ENCODE data around the gene COL6A3. TPM values are rescaled to one million over a fixed set of nuclear protein-coding genes. Genes with fewer than 3 reads are reported as not detected.

COL6A3 gene
- polyA plus RNA-seq, 2 of the 4 experiments (the other 2 are of a cell fraction), result 0.10 to 0.28 TPM

DNA sequence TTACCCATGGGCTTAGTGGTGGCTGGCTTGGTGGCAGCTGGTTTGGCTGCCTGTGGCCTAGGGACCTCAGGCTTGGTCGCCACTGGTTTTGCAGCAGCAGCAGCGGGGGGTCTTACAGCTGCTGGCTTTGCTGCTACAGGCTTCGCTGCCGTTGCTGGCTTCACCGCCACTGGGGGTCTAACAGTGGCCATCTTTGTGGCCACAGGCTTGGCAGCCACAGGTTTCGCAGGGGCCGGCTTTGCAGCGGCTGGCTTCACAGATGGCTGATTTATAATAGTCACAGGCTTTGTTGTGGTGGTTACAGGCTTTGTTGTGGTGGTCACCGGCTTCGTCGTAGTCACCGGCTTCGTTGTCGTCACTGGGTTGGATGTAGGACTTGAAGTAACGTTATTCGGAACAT is 77.8 kb downstream of the COL6A3 start (continued):
- TF ChIP-seq, protein P1, sequence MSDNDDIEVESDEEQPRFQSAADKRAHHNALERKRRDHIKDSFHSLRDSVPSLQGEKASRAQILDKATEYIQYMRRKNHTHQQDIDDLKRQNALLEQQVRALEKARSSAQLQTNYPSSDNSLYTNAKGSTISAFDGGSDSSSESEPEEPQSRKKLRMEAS (IDR thresholded peaks at IDR 0.05), result no peak
- TF ChIP-seq ESRRA (IDR thresholded peaks at IDR 0.05; ENCODE audit: borderline replicate concordance, low read length) (no peak), JUN (IDR thresholded peaks at IDR 0.05) (no peak), MAFK (IDR thresholded peaks at IDR 0.05; ENCODE audit: partially characterized antibody) (no peak)
- TF ChIP-seq, protein P2, sequence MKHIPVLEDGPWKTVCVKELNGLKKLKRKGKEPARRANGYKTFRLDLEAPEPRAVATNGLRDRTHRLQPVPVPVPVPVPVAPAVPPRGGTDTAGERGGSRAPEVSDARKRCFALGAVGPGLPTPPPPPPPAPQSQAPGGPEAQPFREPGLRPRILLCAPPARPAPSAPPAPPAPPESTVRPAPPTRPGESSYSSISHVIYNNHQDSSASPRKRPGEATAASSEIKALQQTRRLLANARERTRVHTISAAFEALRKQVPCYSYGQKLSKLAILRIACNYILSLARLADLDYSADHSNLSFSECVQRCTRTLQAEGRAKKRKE (CRISPR knock-in tag; IDR thresholded peaks at IDR 0.05; ENCODE audit: low read depth), result no peak

DNA sequence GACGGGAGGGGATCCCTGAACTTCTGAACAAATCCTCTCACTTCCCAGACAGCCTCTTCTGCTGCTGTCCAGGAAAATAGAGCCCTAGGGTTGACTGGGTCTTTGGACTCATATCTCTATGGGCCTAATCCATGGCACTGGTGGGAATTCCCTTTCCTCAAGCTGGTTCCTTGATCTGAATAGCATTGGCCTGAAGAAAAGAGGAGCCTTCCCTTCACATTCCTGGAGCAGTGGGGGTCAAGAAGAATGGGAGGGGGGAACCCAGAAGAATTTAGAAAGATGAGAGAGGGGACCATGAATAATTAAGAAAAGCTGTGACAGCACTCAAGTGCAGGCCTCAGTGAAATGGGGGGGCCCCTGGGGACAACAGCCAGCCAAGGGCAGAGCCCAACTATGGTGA is 80.2 kb downstream of the COL6A3 start:
- Histone ChIP-seq H3K4me1 (no peaks in the 10 kb centered on the region), H3K9me3 (no peaks in the 10 kb centered on the region), H3K4me3 (no peak overlapping the region), H3K27ac (no peak overlapping the region), H3K4me2 (no peak overlapping the region)
- TF ChIP-seq HOXA7 (CRISPR knock-in tag; IDR thresholded peaks at IDR 0.05) (no peak), NPAS2 (CRISPR knock-in tag; IDR thresholded peaks at IDR 0.05; ENCODE audit: borderline replicate concordance) (no peak), ZFP36 (IDR thresholded peaks at IDR 0.05; ENCODE audit: borderline replicate concordance, partially characterized antibody) (no peak), RARB (CRISPR knock-in tag; IDR thresholded peaks at IDR 0.05) (no peak), ZC3H11A (IDR thresholded peaks at IDR 0.05) (no peak), FOSB (CRISPR knock-in tag; IDR thresholded peaks at IDR 0.05) (no peak), CHD4 (IDR thresholded peaks at IDR 0.05; ENCODE audit: borderline replicate concordance) (no peak), POLR2AphosphoS2 (conservative IDR thresholded peaks at IDR 0.05; ENCODE audit: low read length) (no peak), FOSL2 (IDR thresholded peaks at IDR 0.05) (no peak), FOSL2 (CRISPR knock-in tag; IDR thresholded peaks at IDR 0.05) (no peak), HOXB5 (CRISPR knock-in tag; IDR thresholded peaks at IDR 0.05) (no peak)
- TF ChIP-seq, protein P3, sequence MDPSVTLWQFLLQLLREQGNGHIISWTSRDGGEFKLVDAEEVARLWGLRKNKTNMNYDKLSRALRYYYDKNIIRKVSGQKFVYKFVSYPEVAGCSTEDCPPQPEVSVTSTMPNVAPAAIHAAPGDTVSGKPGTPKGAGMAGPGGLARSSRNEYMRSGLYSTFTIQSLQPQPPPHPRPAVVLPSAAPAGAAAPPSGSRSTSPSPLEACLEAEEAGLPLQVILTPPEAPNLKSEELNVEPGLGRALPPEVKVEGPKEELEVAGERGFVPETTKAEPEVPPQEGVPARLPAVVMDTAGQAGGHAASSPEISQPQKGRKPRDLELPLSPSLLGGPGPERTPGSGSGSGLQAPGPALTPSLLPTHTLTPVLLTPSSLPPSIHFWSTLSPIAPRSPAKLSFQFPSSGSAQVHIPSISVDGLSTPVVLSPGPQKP (IDR thresholded peaks at IDR 0.05; ENCODE audit: low read depth, low read length), result no peak
- TF ChIP-seq, protein P4, sequence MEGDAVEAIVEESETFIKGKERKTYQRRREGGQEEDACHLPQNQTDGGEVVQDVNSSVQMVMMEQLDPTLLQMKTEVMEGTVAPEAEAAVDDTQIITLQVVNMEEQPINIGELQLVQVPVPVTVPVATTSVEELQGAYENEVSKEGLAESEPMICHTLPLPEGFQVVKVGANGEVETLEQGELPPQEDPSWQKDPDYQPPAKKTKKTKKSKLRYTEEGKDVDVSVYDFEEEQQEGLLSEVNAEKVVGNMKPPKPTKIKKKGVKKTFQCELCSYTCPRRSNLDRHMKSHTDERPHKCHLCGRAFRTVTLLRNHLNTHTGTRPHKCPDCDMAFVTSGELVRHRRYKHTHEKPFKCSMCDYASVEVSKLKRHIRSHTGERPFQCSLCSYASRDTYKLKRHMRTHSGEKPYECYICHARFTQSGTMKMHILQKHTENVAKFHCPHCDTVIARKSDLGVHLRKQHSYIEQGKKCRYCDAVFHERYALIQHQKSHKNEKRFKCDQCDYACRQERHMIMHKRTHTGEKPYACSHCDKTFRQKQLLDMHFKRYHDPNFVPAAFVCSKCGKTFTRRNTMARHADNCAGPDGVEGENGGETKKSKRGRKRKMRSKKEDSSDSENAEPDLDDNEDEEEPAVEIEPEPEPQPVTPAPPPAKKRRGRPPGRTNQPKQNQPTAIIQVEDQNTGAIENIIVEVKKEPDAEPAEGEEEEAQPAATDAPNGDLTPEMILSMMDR (IDR thresholded peaks at IDR 0.05), result no peak
- ATAC-seq (no peak), FAIRE-seq (no peak), DNase-seq (ENCODE audit: low read depth in 1 of 2, low spot score in 1 of 2) (no peak)
- ChIA-PET POLR2A (no interaction called here), CTCF (no interaction called here)
- WGBS (ENCODE audit: missing lambda C conversion rate), result 100% methylated on average over 1 of the region's 1 CpG

DNA sequence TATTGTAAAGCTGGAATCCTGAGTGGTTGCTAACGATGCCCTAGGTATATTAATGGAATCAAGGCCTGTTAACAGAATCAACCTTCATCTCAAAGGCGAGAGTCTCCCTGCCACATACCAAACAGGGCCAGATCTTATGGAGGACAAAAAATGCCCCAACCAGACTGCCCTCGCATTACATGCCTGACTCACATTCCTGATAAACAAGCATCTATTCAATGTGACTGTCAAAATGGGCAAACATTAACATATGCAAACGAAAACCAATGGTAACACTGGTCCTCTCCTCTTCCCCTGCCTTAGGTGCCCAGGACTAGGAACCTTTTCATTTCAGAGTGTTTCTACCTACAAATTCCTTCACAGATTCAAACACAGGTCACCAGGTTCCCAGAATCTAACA is 83.4 kb downstream of the COL6A3 start:
- TF ChIP-seq FOSL2 (IDR thresholded peaks at IDR 0.05) (no peak), FOSL2 (CRISPR knock-in tag; IDR thresholded peaks at IDR 0.05) (no peak), SMC3 (IDR thresholded peaks at IDR 0.05) (no peak), CBX2 (IDR thresholded peaks at IDR 0.05; ENCODE audit: borderline replicate concordance, low read depth) (no peak), RARB (CRISPR knock-in tag; IDR thresholded peaks at IDR 0.05) (no peak), ESRRA (IDR thresholded peaks at IDR 0.05; ENCODE audit: borderline replicate concordance, low read length) (no peak), HOXA7 (CRISPR knock-in tag; IDR thresholded peaks at IDR 0.05) (no peak), CEBPB (IDR thresholded peaks at IDR 0.05) (no peak), HEYL (CRISPR knock-in tag; IDR thresholded peaks at IDR 0.05) (no peak)
- TF ChIP-seq, protein P5, sequence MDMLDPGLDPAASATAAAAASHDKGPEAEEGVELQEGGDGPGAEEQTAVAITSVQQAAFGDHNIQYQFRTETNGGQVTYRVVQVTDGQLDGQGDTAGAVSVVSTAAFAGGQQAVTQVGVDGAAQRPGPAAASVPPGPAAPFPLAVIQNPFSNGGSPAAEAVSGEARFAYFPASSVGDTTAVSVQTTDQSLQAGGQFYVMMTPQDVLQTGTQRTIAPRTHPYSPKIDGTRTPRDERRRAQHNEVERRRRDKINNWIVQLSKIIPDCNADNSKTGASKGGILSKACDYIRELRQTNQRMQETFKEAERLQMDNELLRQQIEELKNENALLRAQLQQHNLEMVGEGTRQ (IDR thresholded peaks at IDR 0.05), result no peak
- TF ChIP-seq, protein P1 (IDR thresholded peaks at IDR 0.05), result no peak
- TF ChIP-seq, protein P2 (CRISPR knock-in tag; IDR thresholded peaks at IDR 0.05; ENCODE audit: low read depth), result no peak
- POLR2A ChIA-PET, result no interaction called here
- no peak for DNase-seq (ENCODE audit: low read depth in 1 of 2, low spot score in 1 of 2)
- CTCF ChIA-PET, result no interaction called here
- no peak overlapping the region for H3K4me2 ChIP-seq
- H3K9me3 ChIP-seq, result no peaks in the 10 kb centered on the region
- 59% methylated on average over 4 of the region's 4 CpGs for WGBS (ENCODE audit: missing lambda C conversion rate)
- no peak for FAIRE-seq
- no peak for ATAC-seq
- no peak overlapping the region for H3K27ac ChIP-seq
- no peak overlapping the region for H3K4me3 ChIP-seq
- H3K4me1 ChIP-seq, result no peaks in the 10 kb centered on the region
